Fibroblast of pulmonary artery (primary cell): Measurements from ENCODE around the gene LPIN3.

Experiments used
- DNase-seq: peaks from one replicate; pipeline ENCODE4 v3.0.0-alpha.2; 2010; ENCODE audit warnings: low read depth
- H3K4me3 ChIP-seq: replicated peaks from 2 replicates; pipeline ENCODE4 v1.5.1; 2011; ENCODE audit warnings: low read depth, mild to moderate bottlenecking, control low read depth, low read length, moderate library complexity
- CTCF ChIP-seq: IDR thresholded peaks from 2 replicates; pipeline ENCODE4 v1.5.1; 2011; ENCODE audit warnings: mild to moderate bottlenecking, control low read depth, low read length, inconsistent platforms; ENCODE audit errors: missing control alignments

LPIN3 gene

GRCh38 chr20:41362748-41363140 lies 22.1 kb downstream of the LPIN3 start:
- TF ChIP-seq CTCF: no peak
- no peak overlapping the region for H3K4me3 ChIP-seq
- DNase-seq: no peak

- no peak for DNase-seq
- H3K4me3 ChIP-seq: no peak overlapping the region
- no peak for TF ChIP-seq CTCF
Observed at GRCh38 chr20:41363601-41364000, 23.0 kb downstream of the LPIN3 start.

- no peak overlapping the region for H3K4me3 ChIP-seq
- no peak for DNase-seq
- TF ChIP-seq CTCF: no peak
Observed at GRCh38 chr20:41364236-41364855, 23.7 kb downstream of the LPIN3 start.

- no peak for DNase-seq
- no peak overlapping the region for H3K4me3 ChIP-seq
- TF ChIP-seq CTCF: no peak
Observed at GRCh38 chr20:41364967-41365765, 24.5 kb downstream of the LPIN3 start.

GRCh38 chr20:41365777-41366545 lies 25.3 kb downstream of the LPIN3 start:
- no peak overlapping the region for H3K4me3 ChIP-seq
- no peak for DNase-seq
- TF ChIP-seq CTCF: no peak

GRCh38 chr20:41366546-41367392 lies 26.1 kb downstream of the LPIN3 start, which contains the start of gene EMILIN3:
TSS of gene EMILIN3 (minus strand) at chr20:41366818. CDS start at chr20:41366634, 184 bp downstream.
- no peak for TF ChIP-seq CTCF
- DNase-seq: no peak
- H3K4me3 ChIP-seq: no peak within 1 kb of the TSS
